SU-DHL-6 (cell line): ENCODE results near the gene PCARE.

ENCODE experiments used
- CTCF ChIP-seq: fragments of 200-600 bp; sonication (generic); IDR thresholded peaks from one replicate; pipeline ENCODE4 v1.5.1; 2017; ENCODE audit warnings: antibody characterized with exemption, mild to moderate bottlenecking, low read length, moderate library complexity; ENCODE audit not compliant: insufficient read depth, poor library complexity, severe bottlenecking
- EZH2phosphoT487 ChIP-seq: fragments of 200-600 bp; sonication (generic), shearing (Covaris generic); conservative IDR thresholded peaks from 2 replicates; pipeline ENCODE4 v1.6.1; 2018; ENCODE audit warnings: mild to moderate bottlenecking, antibody characterized with exemption, low read length, moderate library complexity, mixed read lengths

GRCh38 chr2:29023188-29023587 lies 51.1 kb downstream of the PCARE start:
- no peak for TF ChIP-seq CTCF
- no peak for TF ChIP-seq EZH2phosphoT487
